Regular cardiac myocyte (primary cell): Measurements from ENCODE around the gene OR5J2. TPM values are rescaled to one million over a fixed set of nuclear protein-coding genes. Genes with fewer than 3 reads are reported as not detected.

Experiments
- total RNA-seq: library from RNA; depleted of rRNA; stranded (reverse); fragments of >200 nt; gene quantifications from 2 replicates; pipeline ENCODE4 v1.2.3, GENCODE V29; 2014

The OR5J2 gene
- total RNA-seq: not detected in 2 replicates

DNA sequence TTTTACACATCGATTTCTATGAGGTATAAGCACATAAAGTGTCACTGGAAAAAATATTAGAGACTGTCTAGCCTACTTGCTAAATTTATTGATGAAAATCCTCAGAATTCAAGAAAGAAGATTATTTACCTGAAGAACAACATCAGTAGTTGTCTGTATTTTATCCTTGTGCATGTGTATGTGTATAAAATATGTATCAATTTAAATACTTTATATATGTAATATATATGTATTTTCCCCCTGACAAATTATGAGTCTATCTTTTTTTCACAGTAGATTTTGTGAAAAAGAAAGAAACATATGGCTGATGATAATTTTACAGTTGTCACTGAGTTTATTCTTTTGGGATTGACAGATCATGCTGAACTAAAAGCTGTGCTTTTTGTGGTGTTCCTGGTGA, at the start of gene OR5J2:
OR5J2 (plus strand) TSS at position 301 of the 400 bp plus-strand sequence; CDS start at position 301, 0 bp downstream.

DNA sequence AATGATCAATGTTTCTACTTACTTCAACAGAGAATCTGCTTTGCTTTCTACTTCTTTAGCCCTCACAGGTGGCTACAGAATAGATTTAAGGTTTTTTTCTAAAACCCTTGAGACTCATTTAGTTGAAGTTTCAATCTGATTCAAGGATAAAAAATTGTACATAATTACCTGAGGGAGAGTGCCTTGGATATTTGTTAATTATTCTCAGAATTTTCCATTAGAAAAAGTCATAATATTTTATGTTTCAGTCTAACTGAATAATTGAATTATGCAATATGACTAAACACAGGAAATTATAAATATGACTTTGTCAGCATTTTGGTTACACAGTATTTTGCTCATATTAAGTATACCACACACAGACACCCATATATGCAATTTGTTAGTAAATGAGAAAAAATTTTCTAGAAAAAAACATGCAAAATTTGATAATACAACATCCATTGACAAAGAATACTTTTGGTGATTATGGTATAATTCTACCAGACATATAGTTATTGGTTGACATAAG, 36.2 kb upstream of the OR5J2 start, which contains the start of gene OR8J3:
OR8J3 (minus strand) TSS at position 51 of the 511 bp plus-strand sequence. CDS start 2,483 bp downstream, outside the sequence.

DNA sequence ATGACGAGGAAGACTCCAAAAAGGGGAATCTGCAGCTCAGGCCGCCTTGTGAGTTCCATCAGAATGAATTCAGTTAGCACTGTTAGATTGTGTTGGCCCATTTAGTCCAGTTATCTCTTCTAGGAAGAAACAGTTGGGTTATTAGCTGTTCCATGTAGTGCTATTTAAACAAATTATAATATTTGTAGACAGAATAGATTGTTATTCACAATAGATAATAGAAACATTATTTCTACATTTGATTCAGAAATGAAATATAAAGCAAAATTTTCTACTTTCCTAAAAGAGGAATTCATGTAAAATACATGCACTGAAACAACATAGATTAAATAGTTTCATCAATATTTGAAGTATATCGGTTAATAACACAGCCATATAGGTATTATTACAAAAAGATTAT, 16.2 kb upstream of the OR5J2 start, which contains the start of gene OR8K5:
OR8K5 (minus strand) TSS at position 101 of the 400 bp plus-strand sequence; CDS start at position 101, 0 bp downstream.

Other genes starting within 250 kb of the OR5J2 start
- gene OR5I1, start 240.2 kb upstream of the OR5J2 start, total RNA-seq: not detected in 2 replicates
- not detected in 2 replicates for gene OR10AG1, start 206.7 kb upstream of the OR5J2 start, total RNA-seq
- gene OR5F1, start 182.0 kb upstream of the OR5J2 start, total RNA-seq: not detected in 2 replicates
- gene OR5AS1, start 149.0 kb upstream of the OR5J2 start, total RNA-seq: not detected in 2 replicates
- gene OR8I2, start 83.3 kb upstream of the OR5J2 start, total RNA-seq: not detected in 2 replicates
- not detected in 2 replicates for gene OR8H2, start 72.9 kb upstream of the OR5J2 start, total RNA-seq
- not detected in 2 replicates for gene OR8H3, start 54.2 kb upstream of the OR5J2 start, total RNA-seq
- gene OR8J3, start 36.4 kb upstream of the OR5J2 start, total RNA-seq: not detected in 2 replicates
- not detected in 2 replicates for gene OR8K5, start 16.3 kb upstream of the OR5J2 start, total RNA-seq
- gene OR5T2, start 57.6 kb downstream of the OR5J2 start, total RNA-seq: not detected in 2 replicates
- gene OR5T3, start 75.6 kb downstream of the OR5J2 start, total RNA-seq: not detected in 2 replicates
- gene OR5T1, start 97.5 kb downstream of the OR5J2 start, total RNA-seq: not detected in 2 replicates
- not detected in 2 replicates for gene OR8H1, start 115.6 kb downstream of the OR5J2 start, total RNA-seq
- not detected in 2 replicates for gene OR8K3, start 138.5 kb downstream of the OR5J2 start, total RNA-seq
- gene OR8K1, start 169.4 kb downstream of the OR5J2 start, total RNA-seq: not detected in 2 replicates
- not detected in 2 replicates for gene OR8J1, start 177.7 kb downstream of the OR5J2 start, total RNA-seq
- gene OR8U1, start 199.0 kb downstream of the OR5J2 start, total RNA-seq: not detected in 2 replicates
- gene OR5AL1, start 236.1 kb downstream of the OR5J2 start, total RNA-seq: not detected in 2 replicates